CD4-positive, alpha-beta T cell treated with Interleukin-17A for 1 hour (primary cell): ENCODE results near the gene GPS2.

ENCODE experiments used
- DNase-seq: peaks from one replicate; pipeline ENCODE4 v3.0.0-alpha.2; 2020

The GPS2 gene

DNA sequence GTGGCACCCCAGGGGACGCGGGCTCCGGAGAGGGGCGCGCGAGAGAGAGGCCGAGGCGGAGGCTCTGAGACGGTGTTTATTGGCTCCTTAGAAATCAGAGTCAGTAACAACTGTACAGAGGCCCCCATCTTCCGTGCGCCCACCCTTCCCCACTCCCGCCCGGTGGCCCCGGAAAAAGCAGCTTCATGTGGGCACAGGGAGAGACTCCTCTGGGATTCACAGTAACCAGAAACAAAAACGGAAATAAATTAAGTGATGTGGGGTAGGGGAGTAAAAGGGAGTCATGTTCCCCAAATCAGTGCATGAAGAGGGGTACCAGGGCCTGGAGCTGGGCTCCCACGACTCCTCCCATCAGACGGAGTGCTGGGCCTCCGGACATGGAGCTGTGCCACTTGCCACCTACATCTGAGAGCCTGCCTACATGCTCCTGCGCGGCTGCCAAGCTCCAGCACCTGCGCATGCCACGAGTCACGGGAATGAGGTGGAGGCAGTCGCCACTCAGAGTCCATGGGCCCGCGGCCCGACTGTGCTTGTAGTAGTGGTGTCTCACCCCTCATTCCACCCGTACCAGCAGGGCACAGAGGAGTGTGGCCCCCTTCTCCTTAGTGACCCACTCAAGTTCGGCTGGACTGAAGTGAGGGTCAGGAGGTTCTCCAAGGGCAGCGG lies 543 bp upstream of the GPS2 start:
- DNase-seq, result no peak

DNA sequence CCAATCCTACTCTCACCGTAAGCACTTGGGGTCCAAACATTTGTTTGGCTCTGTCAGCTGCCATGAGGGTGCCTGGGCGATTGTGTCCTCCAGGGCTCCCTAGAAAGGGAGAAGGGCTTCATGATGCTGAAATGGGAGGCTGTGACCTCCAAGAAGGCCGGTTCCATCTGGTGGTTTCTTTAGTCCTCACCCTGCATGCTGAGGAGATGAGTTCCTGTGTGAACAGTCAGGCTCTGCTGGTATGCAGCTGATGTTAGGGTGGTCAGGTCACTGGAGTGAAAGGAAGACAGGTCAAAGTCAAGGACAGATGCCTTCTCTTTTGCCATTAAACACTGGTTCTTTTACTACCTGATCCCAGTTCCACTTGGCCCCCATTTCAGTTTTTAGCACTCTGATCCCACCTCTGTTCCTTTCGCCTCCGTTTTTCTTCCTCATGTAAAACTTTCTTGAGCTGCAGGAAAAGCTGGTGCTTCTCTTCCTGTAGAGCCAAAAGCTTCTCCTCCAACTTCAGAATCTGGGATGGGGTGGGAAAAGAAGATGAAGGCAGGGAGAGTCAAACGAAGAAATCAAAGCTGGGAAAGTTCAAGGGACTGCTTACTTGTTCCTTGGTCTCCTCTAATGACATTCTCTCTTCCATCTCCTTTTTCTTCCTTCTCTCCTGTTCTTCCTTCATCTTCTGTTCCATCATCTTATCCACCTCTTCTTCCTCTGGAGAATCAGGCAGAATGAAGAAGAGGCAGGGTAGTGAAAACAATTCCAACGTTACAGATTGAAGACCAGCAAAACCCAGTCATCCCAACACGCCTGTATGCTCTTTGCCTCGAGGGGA lies 1.1 kb downstream of the GPS2 start:
- DNase-seq, result no peak

GRCh38 chr17:7313088-7313889 lies 1.9 kb downstream of the GPS2 start:
- DNase-seq, result peak; percentile 40

- no peak for DNase-seq
Measured at GRCh38 chr17:7312432-7313087, 2.6 kb downstream of the GPS2 start.

DNA sequence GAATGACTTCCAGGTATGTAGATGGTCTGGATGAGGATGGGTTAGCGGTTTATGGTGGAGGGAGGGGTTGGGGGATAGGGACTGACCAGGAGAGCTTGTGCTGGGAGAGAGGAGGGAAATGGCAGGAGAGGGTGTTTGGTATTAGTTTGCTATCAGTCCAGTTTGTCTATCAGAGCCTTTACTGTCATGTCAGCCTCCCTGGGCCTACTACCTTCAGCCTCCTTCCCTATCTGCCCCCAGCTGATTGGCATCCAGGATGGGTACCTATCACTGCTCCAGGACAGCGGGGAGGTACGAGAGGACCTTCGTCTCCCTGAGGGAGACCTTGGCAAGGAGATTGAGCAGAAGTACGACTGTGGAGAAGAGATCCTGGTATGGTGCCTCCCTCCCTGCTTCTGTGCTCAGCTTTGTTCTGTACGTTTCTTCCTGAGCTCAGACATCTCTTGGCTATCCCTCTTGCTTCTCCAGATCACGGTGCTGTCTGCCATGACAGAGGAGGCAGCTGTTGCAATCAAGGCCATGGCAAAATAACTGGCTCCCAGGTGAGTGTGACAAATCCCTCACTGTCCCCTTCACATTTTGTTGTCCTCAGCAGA lies 4.0 kb downstream of the GPS2 start:
- DNase-seq, result no peak

DNA sequence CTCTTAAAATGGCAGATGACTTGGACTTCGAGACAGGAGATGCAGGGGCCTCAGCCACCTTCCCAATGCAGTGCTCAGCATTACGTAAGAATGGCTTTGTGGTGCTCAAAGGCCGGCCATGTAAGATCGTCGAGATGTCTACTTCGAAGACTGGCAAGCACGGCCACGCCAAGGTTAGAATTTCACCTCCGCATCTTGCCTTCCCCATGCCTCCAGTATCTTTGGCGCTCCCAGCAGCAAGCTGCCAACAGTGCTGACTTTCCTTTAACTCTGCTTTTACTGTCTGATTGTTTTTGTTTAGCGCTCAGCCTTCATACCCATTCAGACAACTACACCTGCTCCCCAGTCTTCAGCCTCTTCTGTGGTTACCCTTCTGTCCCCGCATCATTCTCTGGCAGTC lies 5.5 kb downstream of the GPS2 start:
- no peak for DNase-seq

DNA sequence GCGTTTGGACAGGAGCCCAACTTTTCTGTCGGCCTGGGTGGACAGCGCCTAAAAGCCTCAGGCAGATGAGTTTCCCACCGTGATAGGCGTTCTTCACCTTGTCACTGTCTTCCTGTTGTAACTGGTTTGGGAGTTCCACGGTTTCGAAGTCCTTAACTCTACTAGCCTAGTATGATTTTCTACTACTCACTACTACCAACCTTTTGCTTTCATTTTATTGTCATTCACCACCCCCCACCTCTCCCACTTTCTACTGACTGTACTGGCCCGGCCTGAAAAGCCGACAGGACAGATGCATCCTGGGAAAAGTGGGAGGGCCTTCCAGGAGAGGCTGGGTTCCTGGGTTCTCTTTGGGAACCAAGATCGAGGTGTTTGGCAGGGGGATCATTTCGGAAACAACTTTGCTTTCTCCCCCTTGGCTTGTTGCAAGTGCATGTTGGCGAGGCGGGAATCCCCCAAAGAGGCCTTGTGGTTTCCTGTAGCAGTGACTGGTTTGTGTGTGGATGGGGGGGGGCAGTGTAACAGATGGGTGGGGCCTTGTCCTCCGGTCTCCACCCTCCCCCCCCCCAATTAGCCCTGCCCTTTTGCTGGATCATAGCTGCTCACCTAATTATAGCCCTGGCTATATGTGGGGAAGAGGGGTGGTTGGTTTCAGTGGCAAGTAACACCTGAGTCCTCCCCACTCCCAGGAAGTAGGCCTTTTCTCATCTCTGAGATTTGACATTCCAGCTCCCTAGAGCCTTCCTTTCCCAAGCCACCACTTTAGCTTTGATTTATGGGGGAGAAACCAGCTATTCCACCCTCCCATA lies 6.3 kb downstream of the GPS2 start:
- DNase-seq, result peak; percentile 97

GRCh38 chr17:7307686-7308624 lies 7.2 kb downstream of the GPS2 start:
- no peak for DNase-seq

DNA sequence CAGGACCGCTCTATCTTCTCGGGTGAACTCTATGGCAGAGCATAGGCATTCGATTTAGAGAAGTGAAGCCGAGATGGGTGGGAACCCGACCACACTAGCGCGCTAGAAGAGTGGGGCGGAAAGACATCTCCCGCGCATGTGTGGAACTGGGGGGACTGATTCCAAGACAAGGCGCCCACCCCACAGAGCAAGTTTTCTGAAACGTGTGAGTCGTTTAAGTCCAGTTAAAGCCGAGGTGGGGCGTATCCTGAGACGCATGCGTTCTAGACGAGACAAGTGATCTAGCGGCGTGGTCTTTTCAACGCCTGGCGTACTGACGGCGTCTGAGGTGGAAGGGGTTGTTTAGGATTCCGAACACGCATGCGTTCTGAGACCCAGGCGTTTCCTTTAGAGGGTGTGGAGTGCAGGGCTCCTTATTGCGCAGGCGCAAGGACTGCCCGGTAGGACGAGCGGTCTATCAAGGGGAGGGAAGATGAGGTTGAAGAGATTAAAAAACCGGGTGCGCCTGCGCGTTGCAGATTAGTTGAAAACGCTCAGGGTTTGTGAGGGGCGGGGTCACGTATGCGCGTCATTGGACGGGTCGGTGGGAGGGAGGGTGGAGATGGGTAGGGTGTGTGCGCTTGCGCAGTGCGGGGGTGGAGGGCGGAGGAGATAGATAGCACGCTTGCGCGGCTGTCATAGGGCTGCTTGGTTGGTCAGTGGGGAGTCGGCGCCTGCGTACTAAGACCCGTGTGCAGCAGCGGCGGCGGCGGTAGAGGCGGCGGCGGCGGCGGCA lies 8.1 kb downstream of the GPS2 start, which contains the start of gene EIF5A:
TSS of gene EIF5A (plus strand) at position 718 of the 775 bp plus-strand sequence. CDS start 2,008 bp downstream, outside the sequence.
- DNase-seq, result peak; percentile 100

DNA sequence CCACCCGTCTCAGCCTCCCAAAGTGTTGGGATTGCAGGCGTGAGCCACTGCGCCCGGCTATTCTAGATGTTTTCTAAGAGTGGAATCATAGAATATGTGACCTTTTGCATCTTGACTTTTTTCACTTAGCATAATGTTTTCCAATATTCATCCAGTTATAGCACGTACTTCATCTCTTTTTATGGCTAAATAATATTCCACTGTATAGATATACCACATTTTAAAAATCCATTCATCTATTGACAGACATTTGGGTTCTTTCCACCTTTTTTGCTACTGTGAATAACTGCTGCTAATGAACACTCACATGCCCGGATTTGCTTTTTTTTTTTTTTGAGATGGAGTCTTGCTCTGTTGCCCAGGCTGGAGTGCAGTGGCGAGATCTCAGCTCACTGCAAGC lies 11.0 kb downstream of the GPS2 start:
- DNase-seq, result no peak

GRCh38 chr17:7296189-7296861 lies 18.8 kb downstream of the GPS2 start:
- DNase-seq, result peak; percentile 71

DNA sequence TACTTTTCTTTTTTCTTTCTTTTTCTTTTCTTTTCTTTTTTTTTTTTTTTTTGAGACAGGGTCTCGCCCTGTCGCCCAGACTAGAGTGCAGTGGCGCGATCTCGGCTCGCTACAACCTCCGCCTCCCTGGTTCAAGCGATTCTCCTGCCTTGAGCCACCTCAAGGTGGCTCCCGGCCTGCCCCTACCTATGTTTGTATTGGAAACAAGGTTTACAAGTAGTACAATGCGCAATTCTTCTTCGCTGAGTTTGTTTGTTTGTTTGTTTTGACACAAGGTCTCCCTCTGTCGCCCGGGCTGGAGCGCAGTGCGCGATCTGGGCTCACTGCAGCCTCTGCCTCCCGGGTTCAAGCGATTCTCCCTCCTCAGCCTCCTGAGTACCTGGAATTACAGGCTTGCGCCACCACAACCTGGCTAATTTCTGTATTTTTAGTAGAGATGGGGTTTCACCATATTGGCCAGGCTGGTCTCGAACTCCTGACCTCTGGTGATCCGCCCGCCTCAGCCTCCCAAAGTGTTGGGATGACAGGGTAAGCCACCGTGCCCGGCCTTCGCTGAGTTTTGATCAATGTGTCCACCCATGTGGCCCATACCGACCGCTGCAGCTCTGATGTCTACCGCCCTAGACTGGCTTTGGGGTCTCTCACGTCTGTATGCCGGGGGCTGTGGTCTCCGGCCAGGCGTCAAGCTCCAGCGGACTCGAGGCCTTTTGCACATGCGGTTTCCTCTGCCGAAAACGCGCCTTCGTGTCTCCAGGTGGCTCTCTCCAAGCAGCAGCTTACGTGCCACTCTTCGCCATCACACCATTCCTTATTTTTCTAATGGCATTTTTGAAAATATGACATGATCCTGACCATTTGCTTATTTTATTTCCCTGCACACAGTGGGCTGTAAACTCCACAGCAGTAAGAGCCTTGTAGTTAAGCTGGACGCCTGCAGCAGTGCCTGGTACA lies 19.7 kb downstream of the GPS2 start:
- peak; percentile 5 for DNase-seq

DNA sequence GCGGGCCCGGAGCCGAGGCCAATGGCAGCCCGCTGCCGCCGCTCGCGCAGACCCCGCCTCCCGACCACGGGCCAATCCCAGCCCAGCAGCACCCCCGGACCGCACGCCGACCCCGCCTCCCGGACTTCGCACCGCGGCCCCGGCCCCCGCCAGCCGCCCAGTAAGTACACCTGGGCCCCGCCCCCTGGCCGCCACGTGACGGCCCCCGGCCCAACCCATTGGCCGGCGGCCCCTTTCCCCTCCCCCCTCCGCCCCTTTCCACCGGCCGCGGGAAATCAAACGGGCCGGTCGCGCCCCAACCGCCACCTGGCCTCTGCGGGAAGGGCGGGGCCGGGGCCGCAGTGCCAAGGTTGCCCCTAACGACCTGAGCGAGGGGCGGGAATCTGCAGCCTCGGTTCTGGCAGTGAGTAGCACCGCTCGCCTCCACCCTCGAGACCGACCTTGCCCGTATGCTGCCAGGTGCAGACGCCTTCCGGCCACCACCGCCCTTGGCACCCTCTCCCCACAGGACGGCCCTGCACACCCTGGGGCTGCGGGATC lies 20.5 kb downstream of the GPS2 start, which contains the start of gene YBX2:
TSS of gene YBX2 (minus strand) at position 26 of the 540 bp plus-strand sequence. CDS start 139 bp downstream, outside the sequence.
- DNase-seq, result peak; percentile 84

DNA sequence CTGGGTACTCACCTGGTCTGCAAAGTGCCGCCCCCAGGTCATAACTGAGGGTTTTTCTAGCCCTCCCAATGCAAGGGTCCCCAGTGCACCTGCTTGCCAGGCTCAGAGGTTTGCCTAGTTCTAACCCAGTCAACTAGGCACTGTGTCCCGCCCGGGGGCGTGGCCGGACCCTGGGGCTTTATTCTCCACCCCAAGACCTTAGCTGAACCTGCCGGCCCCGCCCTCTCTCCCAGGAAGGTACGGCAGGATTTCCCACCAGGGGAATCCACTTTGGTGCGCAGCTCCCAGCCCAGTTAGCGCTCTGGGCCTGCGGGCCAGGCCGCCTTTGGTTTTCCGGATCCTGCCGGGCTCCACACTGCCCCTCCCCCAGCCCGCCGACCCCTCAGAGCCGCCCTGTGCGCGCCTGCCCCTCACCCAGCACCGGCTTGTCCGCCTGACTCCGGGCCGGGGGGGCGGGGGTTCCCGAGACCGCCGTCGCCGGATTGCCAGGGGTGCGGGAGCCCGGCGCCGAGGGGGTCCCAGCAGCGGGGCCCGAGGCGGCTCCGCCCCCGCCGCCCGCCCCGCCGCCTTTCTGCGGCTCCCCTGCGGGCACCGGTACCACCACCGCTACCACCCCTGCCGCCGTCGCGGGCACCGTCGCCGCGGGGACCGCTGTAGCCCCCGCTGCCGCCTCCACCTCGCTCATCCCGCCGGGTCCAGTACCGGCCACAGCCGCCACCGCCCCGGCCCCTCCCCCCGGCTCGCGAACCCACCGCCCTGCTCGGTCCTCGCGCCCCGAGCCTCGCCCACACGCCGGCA lies 21.1 kb downstream of the GPS2 start:
- DNase-seq, result peak; percentile 26

DNA sequence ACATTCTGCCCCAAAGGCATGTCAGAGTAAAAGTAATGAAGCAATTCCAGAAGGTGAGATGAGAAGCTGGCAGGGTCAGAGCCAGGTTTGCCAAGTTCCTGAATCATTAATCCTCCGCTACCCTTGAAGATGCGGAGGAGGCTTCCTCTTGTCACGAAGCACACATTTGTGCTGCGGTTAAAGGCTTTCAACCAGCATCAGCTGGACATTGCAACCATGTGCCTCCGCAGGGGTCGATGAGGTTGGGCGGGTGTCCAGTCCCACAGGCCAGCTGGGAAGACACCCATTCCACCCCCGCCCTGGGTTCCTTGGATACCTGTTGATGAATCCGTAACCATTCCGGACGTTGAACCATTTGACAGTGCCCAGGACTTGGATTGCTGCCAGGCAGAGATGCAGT lies 22.0 kb downstream of the GPS2 start:
- DNase-seq, result no peak

- DNase-seq, result no peak
Measured at GRCh38 chr17:7292729-7293128, 22.4 kb downstream of the GPS2 start.
